Right cardiac atrium (tissue), 5 donors: ENCODE results near the gene KIFBP. TPM values are rescaled to one million over a fixed set of nuclear protein-coding genes. Genes with fewer than 3 reads are reported as not detected.
"Not testable (repeated sequence)": the region's sequence is repeated elsewhere in the genome, so short reads cannot be mapped to it uniquely, and the experiment has no call there.

Experiments used
- ATAC-seq, 2 donors: fragments of 200-7000 bp; cut with Tn5 transposase; one replicate each; pipeline versions ENCODE4 v1.8.0 to v1.9.1; 2020; ENCODE audit warnings: moderate library complexity in 2 of 2, mild to moderate bottlenecking in 1 of 2
- DNase-seq, 3 donors: peaks; one replicate each; pipeline ENCODE4 v3.0.0-alpha.2; 2020
- H3K27ac ChIP-seq: one replicate; pipeline ENCODE4 v1.5.1; 2013; ENCODE audit warnings: mild to moderate bottlenecking, low read length, control low read depth, moderate library complexity
- H3K27me3 ChIP-seq: one replicate; pipeline ENCODE4 v1.6.1; 2013; ENCODE audit not compliant: control insufficient read depth, insufficient read depth
- H3K4me1 ChIP-seq: one replicate; pipeline ENCODE4 v1.6.1; 2013; ENCODE audit warnings: low read length; ENCODE audit not compliant: control insufficient read depth, insufficient read depth
- H3K4me3 ChIP-seq: one replicate; pipeline ENCODE4 v1.5.1; 2013; ENCODE audit warnings: low read length, control low read depth
- H3K9me3 ChIP-seq: one replicate; pipeline ENCODE4 v1.6.1; 2013; ENCODE audit warnings: low read length; ENCODE audit not compliant: control insufficient read depth
- WGBS: extraction: QIAGEN DNeasy Blood & Tissue Kit; methylation state at CpG from one replicate; pipeline ENCODE4 v1.1.7; 2013; 5-methylcytosine and 5-hydroxymethylcytosine counted together
- intact Hi-C, 4 donors: fragments of 100-400 bp; cut with DNase I; formaldehyde crosslinking; loops; one replicate each; pipeline versions ENCODE4 v1.11.0 to v1.14.0; 2022 to 2023
- polyA plus RNA-seq: library from polyadenylated mRNA; stranded (reverse); fragments of 200-250 nt; gene quantifications from one replicate; pipeline ENCODE4 v1.2.3, GENCODE V29; 2013
- total RNA-seq, 4 donors: library from RNA; stranded (reverse); fragmentation: NEBNext Ultra II Directional; extraction: Animal tissue kit (Norgen Biotek cat#: 25700); gene quantifications; one replicate each; pipeline ENCODE4 v1.2.1, GENCODE V29; 2021
- donor health status: healthy with polysubstance abuse.
- donor health status: DM: no; HTN: yes; CAD: no.
- donor health status: DM: no; HTN: no; CAD: no.
- donor health status: DM: no; HTN: yes; CAD: no; lungs with severe emphysema.
- donor health status: DM: yes; HTN: yes; CAD: no.

The KIFBP gene
- total and polyA plus RNA-seq, 5 donors: 29.2 to 36.9 (median 33.9) TPM

- Histone ChIP-seq H3K27me3 (no peaks in the 10 kb centered on the region), H3K4me3 (no peak overlapping the region), H3K9me3 (no peaks in the 10 kb centered on the region), H3K4me1 (no peaks in the 10 kb centered on the region), H3K27ac (no peak overlapping the region)
- DNase-seq: no peak
- no peak for ATAC-seq
- intact Hi-C loops: no loop called here
- 93% methylated on average over 4 of the region's 4 CpGs for WGBS
These were observed 28.7 kb upstream of the KIFBP start for GRCh38 chr10:68959695-68960527.

GRCh38 chr10:68963151-68963550, 25.5 kb upstream of the KIFBP start:
- H3K27me3 ChIP-seq: no peaks in the 10 kb centered on the region
- no peaks in the 10 kb centered on the region for H3K9me3 ChIP-seq
- H3K4me3 ChIP-seq: no peak overlapping the region
- no peak overlapping the region for H3K27ac ChIP-seq
- DNase-seq: no peak
- intact Hi-C loops: no loop called here
- H3K4me1 ChIP-seq: no peaks in the 10 kb centered on the region
- ATAC-seq: no peak
- 88% methylated on average over 4 of the region's 4 CpGs for WGBS

GRCh38 chr10:68973975-68974374, 14.6 kb upstream of the KIFBP start:
- WGBS: 76% methylated on average over 5 of the region's 5 CpGs
- ATAC-seq (no peak), DNase-seq (no peak)
- Histone ChIP-seq H3K27me3 (no peaks in the 10 kb centered on the region), H3K9me3 (no peaks in the 10 kb centered on the region), H3K4me3 (no peak overlapping the region), H3K4me1 (no peaks in the 10 kb centered on the region), H3K27ac (no peak overlapping the region)
- intact Hi-C loops: no loop called here

- H3K9me3 ChIP-seq, DNase-seq, ATAC-seq, H3K27me3 ChIP-seq, H3K4me1 ChIP-seq, intact Hi-C loops, H3K27ac ChIP-seq, H3K4me3 ChIP-seq: not testable (repeated sequence)
- 97% methylated on average over 5 of the region's 5 CpGs for WGBS
These were observed 12.6 kb upstream of the KIFBP start for GRCh38 chr10:68975936-68976473.

GRCh38 chr10:68979738-68980137, 8.9 kb upstream of the KIFBP start:
- H3K4me3 ChIP-seq, H3K9me3 ChIP-seq, H3K27ac ChIP-seq, H3K4me1 ChIP-seq, intact Hi-C loops, H3K27me3 ChIP-seq, ATAC-seq, DNase-seq: not testable (repeated sequence)
- 73% methylated on average over 6 of the region's 6 CpGs for WGBS

GRCh38 chr10:68981074-68981473, 7.5 kb upstream of the KIFBP start:
- Histone ChIP-seq H3K4me3 (no peak overlapping the region), H3K4me1 (no peaks in the 10 kb centered on the region), H3K27ac (no peak overlapping the region), H3K27me3 (no peaks in the 10 kb centered on the region), H3K9me3 (no peaks in the 10 kb centered on the region)
- 97% methylated on average over 1 of the region's 1 CpG for WGBS
- intact Hi-C loops: no loop called here
- ATAC-seq: no peak
- DNase-seq: no peak

GRCh38 chr10:68982389-68982788, 6.2 kb upstream of the KIFBP start:
- H3K4me3 ChIP-seq: no peak overlapping the region
- 93% methylated on average over 11 of the region's 11 CpGs for WGBS
- H3K27ac ChIP-seq: no peak overlapping the region
- ATAC-seq: no peak
- intact Hi-C loops: no loop called here
- H3K4me1 ChIP-seq: no peaks in the 10 kb centered on the region
- DNase-seq: no peak
- H3K27me3 ChIP-seq: no peaks in the 10 kb centered on the region
- H3K9me3 ChIP-seq: no peaks in the 10 kb centered on the region

GRCh38 chr10:68987611-68988010, 992 bp upstream of the KIFBP start:
- DNase-seq: no peak
- ATAC-seq: no peak
- Histone ChIP-seq H3K4me1 (peaks cover 7% of the 10 kb centered on the region), H3K27ac (no peak overlapping the region), H3K4me3 (no peak overlapping the region), H3K9me3 (no peaks in the 10 kb centered on the region), H3K27me3 (no peaks in the 10 kb centered on the region)
- intact Hi-C loops: no loop called here
- 81% methylated on average over 3 of the region's 3 CpGs for WGBS

- DNase-seq (no peak), ATAC-seq (peak; percentile 5 to 8)
- Histone ChIP-seq H3K27me3 (no peaks in the 10 kb centered on the region), H3K9me3 (no peaks in the 10 kb centered on the region), H3K27ac (peak overlapping the region; percentile 81), H3K4me3 (peak overlapping the region; percentile 71), H3K4me1 (peaks cover 7% of the 10 kb centered on the region)
- intact Hi-C loops: no loop called here
- WGBS: 17% methylated on average over 22 of the region's 22 CpGs
These were observed 851 bp downstream of the KIFBP start for GRCh38 chr10:68989317-68989990.

- 42% methylated on average over 2 of the region's 2 CpGs for WGBS
- Histone ChIP-seq H3K27ac (peak overlapping the region; percentile 97), H3K27me3 (no peaks in the 10 kb centered on the region), H3K9me3 (no peaks in the 10 kb centered on the region), H3K4me1 (peaks cover 9% of the 10 kb centered on the region), H3K4me3 (no peak overlapping the region)
- DNase-seq: peak; percentile 58 to 71 (median 61)
- intact Hi-C loops: no loop called here
- peak; percentile 21 to 27 for ATAC-seq
These were observed 4.2 kb downstream of the KIFBP start for GRCh38 chr10:68992636-68993440.
